SU-DHL-6 (cell line): ENCODE data around the gene KRT78.

Source experiments
- H2AFZ ChIP-seq: fragments of 200-600 bp; sonication (generic); 2 replicates; pipeline ENCODE4 v1.6.1; 2014; ENCODE audit warnings: low read depth, mild to moderate bottlenecking, moderate library complexity, mixed read lengths, antibody characterized with exemption, low read length; ENCODE audit not compliant: severe bottlenecking
- H3F3A ChIP-seq: fragments of 200-600 bp; shearing (Covaris generic); 2 replicates; pipeline ENCODE4 v1.6.0; 2016; ENCODE audit warnings: antibody characterized with exemption, mild to moderate bottlenecking; ENCODE audit not compliant: insufficient read depth
- H3K27ac ChIP-seq: fragments of 200-600 bp; sonication (generic); 2 replicates; pipeline ENCODE4 v1.5.1; 2016; ENCODE audit warnings: low read depth, mild to moderate bottlenecking, low read length, moderate library complexity, mixed read lengths
- H3K27me3 ChIP-seq: fragments of 200-600 bp; sonication (generic), shearing (Covaris generic); 2 replicates; pipeline ENCODE4 v1.6.0; 2014; ENCODE audit warnings: mild to moderate bottlenecking, low read length
- H3K36me3 ChIP-seq: fragments of 200-600 bp; sonication (generic); 2 replicates; pipeline ENCODE4 v1.6.1; 2014; ENCODE audit warnings: mild to moderate bottlenecking, low read length, mixed read lengths
- H3K4me2 ChIP-seq: fragments of 300-600, 200-600 bp; shearing (Covaris generic), sonication (generic); 2 replicates; pipeline ENCODE4 v1.6.0; 2014; ENCODE audit warnings: low read length, low read depth, mild to moderate bottlenecking; ENCODE audit not compliant: poor library complexity, severe bottlenecking
- H3K4me3 ChIP-seq: fragments of 200-600 bp; sonication (generic); 2 replicates; pipeline ENCODE4 v1.5.1; 2014; ENCODE audit warnings: antibody characterized with exemption, low read length, mild to moderate bottlenecking, mixed read lengths; ENCODE audit not compliant: insufficient read depth, poor library complexity, severe bottlenecking
- H3K79me2 ChIP-seq: fragments of 200-600 bp; sonication (generic); 2 replicates; pipeline ENCODE4 v1.6.1; 2014; ENCODE audit warnings: mild to moderate bottlenecking, low read length, moderate library complexity; ENCODE audit not compliant: insufficient read depth
- H3K9ac ChIP-seq: fragments of 200-600 bp; sonication (generic); 2 replicates; pipeline ENCODE4 v1.7.0; 2014; ENCODE audit warnings: mild to moderate bottlenecking, low read length
- H3K9me2 ChIP-seq: fragments of 200-600 bp; sonication (generic); replicated peaks from 2 replicates; pipeline ENCODE4 v1.6.1; 2014; ENCODE audit warnings: low read length; ENCODE audit not compliant: insufficient read depth
- H3K9me3 ChIP-seq: fragments of 200-600 bp; sonication (generic); 2 replicates; pipeline ENCODE4 v1.6.1; 2014; ENCODE audit warnings: low read length, mixed read lengths; ENCODE audit not compliant: insufficient read depth
- H4K20me1 ChIP-seq: fragments of 200-600 bp; sonication (generic); 2 replicates; pipeline ENCODE4 v1.6.1; 2014; ENCODE audit warnings: low read depth, mild to moderate bottlenecking, antibody characterized with exemption, low read length, moderate library complexity, mixed read lengths
- EZH2phosphoT487 ChIP-seq: fragments of 200-600 bp; sonication (generic), shearing (Covaris generic); conservative IDR thresholded peaks from 2 replicates; pipeline ENCODE4 v1.6.1; 2018; ENCODE audit warnings: mild to moderate bottlenecking, antibody characterized with exemption, low read length, moderate library complexity, mixed read lengths
- TF ChIP-seq, protein P1 (sequence below): fragments of 200-600 bp; sonication (generic); IDR thresholded peaks from one replicate; pipeline ENCODE4 v1.5.1; 2017; ENCODE audit warnings: antibody characterized with exemption, mild to moderate bottlenecking, low read length, moderate library complexity; ENCODE audit not compliant: insufficient read depth, poor library complexity, severe bottlenecking

The KRT78 gene

DNA sequence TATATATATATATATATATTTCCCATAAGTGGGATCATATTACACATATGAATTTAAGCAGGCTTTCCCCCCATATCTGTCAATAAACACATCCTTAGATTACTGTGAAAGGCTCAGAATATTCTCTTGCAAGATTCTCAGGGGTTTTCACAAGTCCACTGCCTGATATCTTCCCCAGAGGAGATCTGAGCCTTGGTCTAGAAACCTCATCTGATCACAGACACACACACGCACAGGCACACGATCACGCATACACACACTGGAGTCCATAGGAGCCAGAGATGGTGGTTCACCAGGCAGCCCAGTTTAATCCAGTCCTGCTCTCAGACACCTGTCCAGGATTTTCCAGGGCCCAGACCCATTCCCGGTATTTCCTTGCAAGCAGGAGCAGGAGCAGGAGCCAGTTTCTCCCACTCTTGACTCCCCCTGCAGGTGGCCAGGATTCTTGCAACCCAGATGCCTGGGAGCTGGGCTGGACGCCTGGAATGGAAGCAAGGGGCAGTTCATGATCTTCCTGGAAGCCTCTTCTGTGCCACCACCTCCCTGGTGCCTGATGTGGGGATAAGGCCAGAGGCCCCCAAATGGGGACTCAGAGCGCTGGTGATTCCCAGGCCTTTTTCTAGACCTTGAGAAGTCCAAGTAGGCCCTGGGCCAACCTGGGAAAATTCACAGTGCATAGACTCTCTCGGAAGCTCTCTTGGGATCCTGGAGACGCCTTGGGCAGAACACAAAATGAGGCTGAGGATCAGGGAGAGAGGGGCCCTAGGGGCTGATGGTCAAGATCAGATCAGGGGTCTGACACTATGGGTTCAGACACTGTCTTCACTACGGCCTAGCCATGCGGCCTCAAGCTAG, 16.5 kb upstream of the KRT78 start:
- H3K4me3 ChIP-seq: no peak overlapping the region
- no peaks in the 10 kb centered on the region for H3K9me3 ChIP-seq
- TF ChIP-seq EZH2phosphoT487: no peak
- TF ChIP-seq, protein P1, sequence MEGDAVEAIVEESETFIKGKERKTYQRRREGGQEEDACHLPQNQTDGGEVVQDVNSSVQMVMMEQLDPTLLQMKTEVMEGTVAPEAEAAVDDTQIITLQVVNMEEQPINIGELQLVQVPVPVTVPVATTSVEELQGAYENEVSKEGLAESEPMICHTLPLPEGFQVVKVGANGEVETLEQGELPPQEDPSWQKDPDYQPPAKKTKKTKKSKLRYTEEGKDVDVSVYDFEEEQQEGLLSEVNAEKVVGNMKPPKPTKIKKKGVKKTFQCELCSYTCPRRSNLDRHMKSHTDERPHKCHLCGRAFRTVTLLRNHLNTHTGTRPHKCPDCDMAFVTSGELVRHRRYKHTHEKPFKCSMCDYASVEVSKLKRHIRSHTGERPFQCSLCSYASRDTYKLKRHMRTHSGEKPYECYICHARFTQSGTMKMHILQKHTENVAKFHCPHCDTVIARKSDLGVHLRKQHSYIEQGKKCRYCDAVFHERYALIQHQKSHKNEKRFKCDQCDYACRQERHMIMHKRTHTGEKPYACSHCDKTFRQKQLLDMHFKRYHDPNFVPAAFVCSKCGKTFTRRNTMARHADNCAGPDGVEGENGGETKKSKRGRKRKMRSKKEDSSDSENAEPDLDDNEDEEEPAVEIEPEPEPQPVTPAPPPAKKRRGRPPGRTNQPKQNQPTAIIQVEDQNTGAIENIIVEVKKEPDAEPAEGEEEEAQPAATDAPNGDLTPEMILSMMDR: peak; percentile 62
- no peaks in the 10 kb centered on the region for H3K79me2 ChIP-seq
- H3K36me3 ChIP-seq: no peaks in the 10 kb centered on the region
- no peaks in the 10 kb centered on the region for H3K9me2 ChIP-seq
- no peak overlapping the region for H3K9ac ChIP-seq
- H3K27ac ChIP-seq: no peak overlapping the region
- H3K4me2 ChIP-seq: no peak overlapping the region
- no peaks in the 10 kb centered on the region for H4K20me1 ChIP-seq
- H2AFZ ChIP-seq: no peak overlapping the region
- no peaks in the 10 kb centered on the region for H3F3A ChIP-seq
- H3K27me3 ChIP-seq: no peaks in the 10 kb centered on the region

DNA sequence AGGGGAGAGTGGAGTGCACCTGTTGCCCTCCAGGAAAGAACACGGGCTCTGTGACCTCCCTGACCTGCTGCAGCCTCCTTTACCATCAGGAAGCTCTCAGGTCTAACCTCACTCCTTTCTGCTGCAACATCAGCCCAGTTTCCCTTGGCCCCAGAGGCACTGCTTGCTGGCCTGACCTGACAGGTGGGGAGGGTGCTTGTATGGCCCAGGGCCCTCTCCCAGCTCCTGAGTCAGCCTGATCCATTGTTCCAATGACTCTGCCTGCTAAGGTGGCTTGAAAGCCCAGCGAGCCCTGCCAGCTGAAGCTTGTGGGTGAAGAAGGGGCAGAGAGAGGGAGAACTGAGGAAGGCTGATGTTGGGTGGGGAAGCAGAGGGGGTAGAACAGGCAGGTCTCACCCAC, 13.2 kb upstream of the KRT78 start:
- H3K9me2 ChIP-seq: no peaks in the 10 kb centered on the region
- H3K36me3 ChIP-seq: no peaks in the 10 kb centered on the region
- no peak overlapping the region for H2AFZ ChIP-seq
- H4K20me1 ChIP-seq: no peaks in the 10 kb centered on the region
- H3K9ac ChIP-seq: no peak overlapping the region
- H3K27me3 ChIP-seq: no peaks in the 10 kb centered on the region
- no peaks in the 10 kb centered on the region for H3K79me2 ChIP-seq
- no peak overlapping the region for H3K4me2 ChIP-seq
- no peaks in the 10 kb centered on the region for H3F3A ChIP-seq
- H3K9me3 ChIP-seq: no peaks in the 10 kb centered on the region
- no peak overlapping the region for H3K27ac ChIP-seq
- TF ChIP-seq EZH2phosphoT487: no peak
- H3K4me3 ChIP-seq: no peak overlapping the region

DNA sequence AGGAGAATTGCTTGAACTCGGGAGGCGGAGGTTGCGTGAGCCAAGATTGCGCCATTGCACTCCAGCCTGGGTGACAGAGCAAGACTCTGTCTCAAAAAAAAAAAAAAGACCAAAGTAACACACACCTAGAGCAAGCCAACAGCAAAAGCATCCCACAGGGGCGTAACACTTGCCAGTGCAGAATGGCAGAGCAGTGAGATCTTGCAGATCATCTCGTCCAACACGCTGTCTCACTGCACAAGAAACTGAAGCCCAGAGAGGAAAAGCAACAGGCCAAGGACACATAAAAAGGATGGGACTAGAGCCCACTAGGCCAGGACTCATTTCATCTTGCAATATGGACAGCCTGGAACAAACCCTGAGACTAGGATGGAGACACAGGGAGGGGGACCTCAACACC, 12.7 kb upstream of the KRT78 start:
- Histone ChIP-seq H3K4me2 (no peak overlapping the region), H3F3A (no peaks in the 10 kb centered on the region), H3K27ac (no peak overlapping the region), H2AFZ (no peak overlapping the region), H3K27me3 (no peaks in the 10 kb centered on the region), H3K79me2 (no peaks in the 10 kb centered on the region), H3K4me3 (no peak overlapping the region), H3K9me2 (no peaks in the 10 kb centered on the region), H3K36me3 (no peaks in the 10 kb centered on the region), H3K9me3 (no peaks in the 10 kb centered on the region), H3K9ac (no peak overlapping the region), H4K20me1 (no peaks in the 10 kb centered on the region)
- TF ChIP-seq EZH2phosphoT487: no peak

DNA sequence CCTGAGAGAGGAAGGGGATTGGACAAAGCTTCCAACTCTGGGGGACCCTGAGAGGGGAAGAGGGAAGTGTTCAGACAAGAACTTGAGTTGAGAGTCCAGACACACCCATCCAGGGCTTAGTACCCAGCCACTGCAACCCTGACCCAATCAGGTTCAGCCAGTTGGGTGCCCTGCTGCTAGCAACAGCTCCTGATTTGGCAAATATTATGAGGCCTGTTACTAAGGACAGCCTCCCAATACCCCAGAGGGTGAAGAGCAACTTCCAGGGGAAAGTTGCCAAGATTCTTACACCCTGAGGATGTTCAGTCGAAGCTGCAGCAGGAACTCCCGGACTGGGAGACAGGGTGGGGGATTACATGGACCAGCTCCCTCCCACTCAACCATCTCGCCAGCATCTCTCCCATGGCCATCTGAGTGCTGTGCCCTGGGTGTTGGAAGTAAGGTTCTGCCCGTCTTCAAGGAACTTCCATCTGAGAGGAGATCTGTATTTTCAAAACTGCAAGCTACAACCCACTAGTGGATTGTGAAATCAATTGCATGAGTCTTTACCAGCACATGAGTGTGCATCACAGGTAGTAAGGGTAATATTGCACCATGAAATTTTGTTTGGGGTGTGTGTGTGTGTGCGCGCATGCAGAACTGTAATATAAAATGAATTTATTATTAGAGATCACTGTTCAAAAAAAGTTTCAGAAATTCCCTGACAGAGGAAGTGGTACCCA, 11.5 kb upstream of the KRT78 start:
- no peak overlapping the region for H3K27ac ChIP-seq
- no peak overlapping the region for H3K4me3 ChIP-seq
- H3K9ac ChIP-seq: no peak overlapping the region
- TF ChIP-seq, protein P1: no peak
- no peak for TF ChIP-seq EZH2phosphoT487
- no peaks in the 10 kb centered on the region for H3F3A ChIP-seq
- H3K79me2 ChIP-seq: no peaks in the 10 kb centered on the region
- no peaks in the 10 kb centered on the region for H3K9me3 ChIP-seq
- no peaks in the 10 kb centered on the region for H3K36me3 ChIP-seq
- no peak overlapping the region for H2AFZ ChIP-seq
- H4K20me1 ChIP-seq: no peaks in the 10 kb centered on the region
- no peak overlapping the region for H3K4me2 ChIP-seq
- no peaks in the 10 kb centered on the region for H3K27me3 ChIP-seq
- no peaks in the 10 kb centered on the region for H3K9me2 ChIP-seq
